Measurements from ENCODE around the gene TGFBR1. TPM values are rescaled to one million over a fixed set of nuclear protein-coding genes. Genes with fewer than 3 reads are reported as not detected.

Gene TGFBR1
- total RNA-seq, 2 donors from 2014 or later, result 13.4 to 23.4 TPM

DNA sequence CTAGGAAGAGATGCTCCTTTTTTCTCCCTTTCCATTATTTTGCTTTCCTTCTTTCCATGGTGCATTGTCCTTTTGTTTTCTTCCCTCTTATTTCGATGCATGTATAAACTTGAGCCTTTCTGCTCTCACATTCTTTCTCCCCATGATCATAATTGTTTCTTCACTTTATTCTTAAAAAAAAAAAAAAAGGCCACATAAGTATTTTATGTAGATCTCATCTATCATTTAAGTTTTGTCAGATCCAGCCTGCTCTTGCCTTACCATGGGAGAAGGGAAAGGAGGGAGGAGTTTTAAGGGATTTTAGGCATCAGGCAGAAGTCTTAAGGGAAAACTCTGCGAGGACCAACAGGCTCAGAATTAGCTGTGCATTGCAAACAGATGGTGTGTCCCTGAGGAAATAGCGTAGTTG is 11.1 kb downstream of the TGFBR1 start:
- peaks cover 0 to 8% of the 10 kb centered on the region in 2 donors for H3K36me3 Mint-ChIP-seq
- peaks cover 0 to 3% of the 10 kb centered on the region in 2 donors for H3K9me3 Mint-ChIP-seq
- DNase-seq (ENCODE audit: low spot score in 2 of 2) (no peak), ATAC-seq (no peak)
- H3K27ac Mint-ChIP-seq, result no peak overlapping the region

DNA sequence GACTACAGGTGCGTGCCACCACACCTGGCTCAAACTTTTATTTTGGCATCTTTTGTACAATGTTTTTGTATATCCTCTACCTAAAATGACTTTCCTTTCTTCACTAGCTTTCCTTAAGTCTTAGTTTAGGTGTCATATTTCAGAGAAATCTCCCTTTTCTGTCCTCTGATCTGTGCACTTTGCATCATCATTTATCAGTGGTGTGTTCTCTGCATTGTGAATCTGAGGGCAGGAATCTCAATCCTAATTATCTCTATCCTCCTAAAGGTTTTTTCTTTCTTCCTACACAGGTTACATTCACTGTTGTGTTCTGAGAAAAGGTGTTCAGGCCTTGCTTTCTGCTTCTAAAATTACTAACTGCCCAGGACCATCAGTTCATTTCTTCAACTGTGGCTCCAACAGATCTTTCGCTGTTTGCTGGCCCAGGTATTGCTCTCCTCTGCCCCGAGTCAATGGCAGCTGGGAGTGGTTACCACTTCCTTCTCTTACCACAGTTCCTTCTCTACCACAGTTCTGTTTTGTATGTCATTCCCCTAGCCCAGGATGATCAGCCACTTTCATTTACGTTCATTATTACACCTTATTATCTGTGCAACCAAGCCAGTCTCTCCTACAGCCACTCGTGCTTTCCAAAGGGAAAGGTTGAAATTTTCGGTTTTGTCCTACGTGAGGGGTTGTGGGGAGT is 14.0 kb downstream of the TGFBR1 start:
- Mint-ChIP-seq H3K9me3 (peaks cover 0 to 3% of the 10 kb centered on the region in 2 donors), H3K36me3 (peaks cover 0 to 8% of the 10 kb centered on the region in 2 donors), H3K27ac (peak overlapping the region; percentile 64 to 84)
- DNase-seq (ENCODE audit: low spot score in 2 of 2), result peak; percentile 35 to 58
- peak; percentile 99 to 100 for ATAC-seq

DNA sequence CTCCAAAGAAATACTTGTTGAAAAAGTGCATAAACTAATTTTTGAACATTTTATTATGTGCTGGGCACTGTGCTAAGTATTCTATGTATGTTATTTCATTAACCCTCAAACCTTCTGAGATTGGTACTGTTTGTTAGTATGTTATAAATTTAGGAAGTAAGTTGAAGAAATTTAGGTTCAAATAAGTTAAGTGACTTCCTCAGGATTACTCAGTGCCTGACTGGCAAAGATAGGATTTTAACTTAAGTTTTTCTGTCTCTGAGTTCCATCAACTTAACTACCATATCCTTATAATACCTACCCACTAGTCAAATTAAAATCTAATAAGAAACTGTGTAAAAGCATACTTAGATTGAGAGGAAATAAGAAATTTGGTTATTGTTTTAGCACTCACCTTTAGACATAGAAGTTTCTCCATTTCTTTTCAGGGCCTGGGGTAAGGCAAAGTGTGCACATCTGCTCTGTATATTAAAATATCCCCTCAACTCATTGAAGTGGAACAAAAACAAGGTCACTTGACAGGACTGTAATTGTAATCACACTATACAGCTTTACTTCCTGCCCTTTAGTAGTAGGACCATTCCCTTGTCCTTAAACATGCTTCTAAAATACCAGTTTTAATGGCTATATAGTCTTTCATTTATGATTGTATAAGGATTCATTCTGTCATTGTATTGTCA is 15.2 kb downstream of the TGFBR1 start:
- peaks cover 0 to 8% of the 10 kb centered on the region in 2 donors for H3K36me3 Mint-ChIP-seq
- ATAC-seq (no peak), DNase-seq (ENCODE audit: low spot score in 2 of 2) (no peak)
- H3K9me3 Mint-ChIP-seq, result peaks cover 0 to 8% of the 10 kb centered on the region in 2 donors
- no peak overlapping the region for H3K27ac Mint-ChIP-seq

DNA sequence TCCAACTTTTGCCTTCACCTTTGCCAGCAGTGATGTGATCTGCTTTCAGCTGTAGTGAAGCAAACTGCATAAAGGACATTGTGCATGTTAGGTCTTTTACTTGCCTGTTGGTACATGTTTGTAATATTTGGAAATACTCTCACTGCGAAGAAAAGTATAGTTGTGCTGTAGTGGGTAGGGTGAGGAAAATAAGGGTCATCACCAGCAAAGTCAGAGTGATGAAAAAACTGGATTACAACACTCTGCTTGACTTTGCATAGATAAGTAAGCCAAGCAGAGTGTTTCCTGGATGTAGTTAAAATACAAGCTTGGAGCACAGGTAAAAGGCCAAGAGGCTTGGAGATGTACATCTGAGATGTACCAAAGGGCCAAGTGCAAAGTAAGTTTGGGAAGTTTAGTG is 16.7 kb downstream of the TGFBR1 start:
- ATAC-seq (no peak), DNase-seq (ENCODE audit: low spot score in 2 of 2) (no peak)
- H3K27ac Mint-ChIP-seq, result no peak overlapping the region
- H3K9me3 Mint-ChIP-seq, result peaks cover 0 to 8% of the 10 kb centered on the region in 2 donors
- peaks cover 0 to 8% of the 10 kb centered on the region in 2 donors for H3K36me3 Mint-ChIP-seq

DNA sequence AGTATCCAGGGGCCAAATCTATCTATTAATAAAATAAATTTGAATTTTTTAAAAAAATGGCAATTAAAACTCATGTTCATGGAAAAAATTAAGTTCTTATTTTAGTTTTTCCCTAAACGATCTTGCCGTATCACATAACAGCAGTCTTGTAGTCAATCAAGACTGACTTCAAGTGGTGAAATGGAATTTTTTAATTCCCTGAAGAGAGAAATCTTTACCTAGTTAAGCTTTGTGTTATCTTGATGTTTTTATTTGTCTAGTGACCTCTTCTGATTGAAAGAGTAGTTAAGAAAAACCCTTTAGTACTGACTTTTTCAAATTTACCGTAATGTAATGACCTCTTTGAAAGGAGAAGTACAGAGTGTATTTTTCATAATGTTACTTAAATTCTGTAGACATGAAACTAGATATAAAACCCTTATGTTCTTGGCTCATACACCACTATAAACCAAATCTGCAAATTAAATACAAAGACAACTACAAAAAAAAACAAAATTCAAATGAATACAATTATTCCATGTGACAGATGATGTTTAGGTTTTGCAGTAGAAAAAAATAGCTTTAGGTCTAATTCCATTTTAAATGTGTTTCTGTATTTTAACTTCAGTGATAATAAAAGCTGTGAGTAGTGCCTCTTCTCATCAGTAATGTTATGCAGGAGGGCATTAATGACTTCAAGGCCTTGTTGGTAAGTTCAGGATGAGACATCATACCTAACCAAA is 19.8 kb downstream of the TGFBR1 start:
- no peak overlapping the region for H3K27ac Mint-ChIP-seq
- ATAC-seq (no peak), DNase-seq (ENCODE audit: low spot score in 2 of 2) (no peak)
- H3K9me3 Mint-ChIP-seq, result peaks cover 0 to 5% of the 10 kb centered on the region in 2 donors
- no peaks in the 10 kb centered on the region for H3K36me3 Mint-ChIP-seq

DNA sequence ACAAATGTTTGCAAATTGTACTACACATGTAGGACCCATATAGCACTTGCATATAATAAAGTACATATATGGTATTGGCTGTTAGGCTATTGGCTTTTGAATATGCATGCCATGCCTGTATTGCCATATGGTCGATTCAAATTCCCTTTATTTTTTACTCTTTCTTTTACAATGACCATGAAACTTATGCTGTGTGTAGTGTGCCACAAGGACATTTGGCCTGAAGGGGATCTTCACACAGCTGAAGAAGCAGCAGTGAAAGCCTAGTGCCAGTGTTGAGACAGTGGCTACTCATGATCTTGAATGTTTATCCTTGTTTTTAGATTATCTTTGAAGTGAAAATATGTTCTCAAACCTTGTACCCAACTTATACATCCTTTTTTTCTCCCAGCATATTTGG is 20.5 kb downstream of the TGFBR1 start:
- DNase-seq (ENCODE audit: low spot score in 2 of 2) (no peak), ATAC-seq (no peak)
- H3K36me3 Mint-ChIP-seq, result no peaks in the 10 kb centered on the region
- H3K27ac Mint-ChIP-seq, result no peak overlapping the region
- H3K9me3 Mint-ChIP-seq, result peaks cover 0 to 5% of the 10 kb centered on the region in 2 donors

DNA sequence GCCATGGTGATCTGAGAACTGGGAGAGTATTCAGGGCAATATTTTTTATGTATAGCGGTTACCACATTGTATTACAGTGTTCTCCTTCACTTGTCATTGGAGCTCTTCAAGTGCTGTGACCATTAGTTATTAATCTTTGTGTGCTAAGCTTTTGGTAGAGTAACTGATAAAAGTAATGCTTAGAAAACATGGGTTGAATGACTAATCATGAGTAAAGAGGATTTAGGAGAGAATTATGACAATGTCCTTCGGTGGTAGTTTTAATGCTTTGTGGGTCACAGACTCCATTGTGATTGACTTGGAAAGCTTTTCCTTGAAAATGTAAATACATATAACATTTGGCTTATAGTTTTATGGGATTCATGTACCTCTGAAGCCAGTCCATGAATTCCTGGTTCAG is 21.4 kb downstream of the TGFBR1 start:
- Mint-ChIP-seq H3K9me3 (peaks cover 0 to 5% of the 10 kb centered on the region in 2 donors), H3K36me3 (no peaks in the 10 kb centered on the region), H3K27ac (no peak overlapping the region)
- ATAC-seq (no peak), DNase-seq (ENCODE audit: low spot score in 2 of 2) (no peak)

DNA sequence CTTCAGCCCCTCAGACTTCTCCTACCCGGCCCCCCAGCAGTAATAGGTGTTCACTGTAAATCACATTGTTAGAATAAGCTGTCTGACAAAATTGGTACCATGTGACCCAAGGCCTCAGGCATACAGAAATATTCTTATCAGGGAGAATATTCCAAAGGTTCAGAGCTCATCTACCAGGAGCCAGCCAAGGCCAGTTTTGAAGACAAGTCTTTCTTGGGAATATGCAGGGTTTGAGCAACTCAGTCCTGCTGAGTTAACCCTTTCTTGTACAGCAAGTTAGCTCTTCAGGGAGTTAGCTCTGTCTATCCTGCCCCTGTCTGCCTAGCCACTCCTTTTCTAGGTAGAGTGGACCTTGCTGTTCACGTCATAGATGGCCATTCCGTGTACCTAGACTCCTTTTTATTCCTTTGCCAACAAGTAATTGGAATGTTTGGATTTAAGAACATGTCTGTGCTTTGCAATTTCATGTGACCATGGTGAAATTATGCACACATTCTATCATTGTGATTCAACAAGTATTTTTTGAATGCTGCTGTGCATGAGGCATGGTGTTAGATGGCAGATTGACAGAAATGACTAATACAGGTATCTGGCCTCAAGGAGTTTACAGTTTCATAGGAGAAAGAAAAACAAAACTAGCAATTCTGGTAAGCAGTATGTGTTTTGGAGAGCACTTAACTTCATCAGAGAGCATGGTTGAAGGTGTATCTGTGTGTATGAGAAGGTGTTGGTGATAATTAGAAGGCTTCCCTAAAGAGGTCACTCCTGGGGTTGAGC is 22.6 kb downstream of the TGFBR1 start:
- ATAC-seq (peak; percentile 81 to 89), DNase-seq (ENCODE audit: low spot score in 2 of 2) (no peak)
- Mint-ChIP-seq H3K27ac (peak overlapping the region in 1 of 2 donors; percentile 24), H3K9me3 (peaks cover 0 to 5% of the 10 kb centered on the region in 2 donors), H3K36me3 (peaks cover 0 to under 1% of the 10 kb centered on the region in 2 donors)

DNA sequence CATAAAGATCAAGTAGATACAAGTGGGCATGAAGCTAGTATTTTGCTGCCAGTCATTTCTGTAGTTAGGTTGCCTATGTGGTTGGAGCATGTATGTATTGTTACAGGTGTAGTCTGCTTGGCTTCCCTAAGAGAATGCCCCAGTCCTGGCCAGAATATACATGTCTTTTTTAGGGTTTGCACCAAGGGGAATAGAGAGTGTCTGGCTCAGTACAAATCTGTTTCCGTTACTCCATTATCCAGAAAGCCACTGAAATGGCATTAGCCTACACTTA is 23.2 kb downstream of the TGFBR1 start:
- DNase-seq (ENCODE audit: low spot score in 2 of 2), result no peak

DNA sequence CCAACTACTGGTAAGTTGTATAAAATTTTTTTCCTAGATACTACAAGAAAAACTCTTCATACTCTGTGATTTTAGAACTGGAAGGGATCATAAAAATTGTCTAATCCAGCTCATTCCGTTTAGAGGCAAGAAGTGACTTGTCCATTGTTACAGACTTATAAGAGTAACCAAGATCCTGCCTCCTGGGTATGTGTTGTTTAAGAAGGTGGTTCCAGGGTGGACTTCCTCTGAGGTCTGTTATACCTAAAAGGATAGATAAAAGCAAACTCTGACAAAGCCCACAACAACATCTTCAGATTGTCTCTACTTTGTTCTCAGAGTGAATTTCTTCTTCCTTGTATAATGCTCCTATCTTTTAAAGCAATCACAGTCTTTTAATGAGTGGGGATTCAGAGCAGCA is 24.2 kb downstream of the TGFBR1 start:
- Mint-ChIP-seq H3K36me3 (peaks cover 0 to 6% of the 10 kb centered on the region in 2 donors), H3K9me3 (peaks cover 0 to 4% of the 10 kb centered on the region in 2 donors), H3K27ac (peak overlapping the region in 1 of 2 donors; percentile 32)
- DNase-seq (ENCODE audit: low spot score in 2 of 2) (no peak), ATAC-seq (no peak)

More for the DNA sequence above, 23.2 kb downstream of the TGFBR1 start:
- Mint-ChIP-seq H3K27ac (peak overlapping the region in 1 of 2 donors; percentile 24), H3K9me3 (peaks cover 0 to 5% of the 10 kb centered on the region in 2 donors), H3K36me3 (peaks cover 0 to 6% of the 10 kb centered on the region in 2 donors)
- peak; percentile 74 to 81 for ATAC-seq

DNA sequence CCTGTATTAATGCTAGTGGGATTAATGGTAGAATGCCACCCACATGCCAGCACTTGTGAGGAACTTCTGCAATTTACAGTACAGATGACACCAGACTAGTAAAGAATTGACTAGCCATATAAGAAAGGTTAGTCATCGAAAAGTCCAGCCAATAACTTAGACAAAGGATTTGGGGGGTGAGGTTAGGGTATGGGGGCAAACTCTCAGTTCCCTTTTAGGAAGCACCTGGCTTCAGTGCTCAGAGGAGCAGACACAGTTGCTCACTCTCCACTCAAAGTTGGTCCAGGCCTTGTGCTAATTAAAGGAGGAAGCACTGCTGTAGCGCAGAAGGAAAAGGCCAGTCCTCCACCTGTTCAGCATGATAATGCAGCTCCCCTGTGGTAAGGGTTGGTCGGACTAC is 25.2 kb downstream of the TGFBR1 start:
- H3K27ac Mint-ChIP-seq, result no peak overlapping the region
- ATAC-seq (peak; percentile 31 to 39), DNase-seq (ENCODE audit: low spot score in 2 of 2) (no peak)

DNA sequence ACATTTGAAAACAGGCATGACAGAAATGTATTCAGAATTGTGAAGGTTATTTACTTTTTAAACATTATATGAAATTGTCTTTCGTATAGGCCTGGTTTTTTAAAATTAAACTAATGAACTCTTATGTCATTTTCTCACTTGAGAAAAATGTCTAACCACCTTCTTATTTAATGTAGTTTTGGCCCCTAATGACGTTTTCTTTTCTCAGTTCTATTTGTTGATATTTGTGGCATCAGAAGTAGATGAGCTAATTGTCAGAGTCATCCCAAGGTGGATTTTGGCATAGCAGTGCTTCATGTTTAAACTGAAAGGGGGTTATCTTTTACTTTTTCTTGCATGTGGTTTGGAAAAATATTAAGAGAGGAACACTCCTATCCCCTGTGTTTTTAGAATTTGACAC is 28.2 kb downstream of the TGFBR1 start:
- ATAC-seq, result no peak
- Mint-ChIP-seq H3K36me3 (peaks cover 0 to 11% of the 10 kb centered on the region in 2 donors), H3K27ac (no peak overlapping the region), H3K9me3 (no peaks in the 10 kb centered on the region)
- DNase-seq (ENCODE audit: low spot score in 2 of 2), result no peak

More for the DNA sequence above, 25.2 kb downstream of the TGFBR1 start:
- Mint-ChIP-seq H3K9me3 (no peaks in the 10 kb centered on the region), H3K36me3 (peaks cover 0 to 6% of the 10 kb centered on the region in 2 donors)

DNA sequence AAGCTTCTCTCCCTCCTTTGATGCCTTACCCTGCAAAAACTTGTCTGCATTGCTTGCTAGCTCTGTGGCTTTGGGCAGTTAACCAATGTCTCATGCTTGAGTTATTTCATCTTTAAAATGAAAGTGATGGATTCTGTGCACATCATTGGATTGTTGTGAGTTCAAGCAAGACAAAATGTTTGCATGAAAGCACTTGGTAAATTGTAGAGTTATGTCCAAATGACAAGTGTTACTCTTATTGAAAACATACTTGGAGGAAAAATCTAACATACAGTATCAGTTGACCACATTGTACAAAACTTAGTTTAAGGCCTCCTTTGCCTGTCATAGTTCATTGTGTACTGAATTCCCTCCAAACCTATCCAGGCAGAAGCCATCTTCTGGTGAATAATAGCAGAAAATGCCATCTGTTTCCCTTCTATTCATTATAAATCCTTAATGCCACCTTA is 30.0 kb downstream of the TGFBR1 start:
- Mint-ChIP-seq H3K27ac (no peak overlapping the region), H3K9me3 (no peaks in the 10 kb centered on the region), H3K36me3 (peaks cover 0 to 11% of the 10 kb centered on the region in 2 donors)
- DNase-seq (ENCODE audit: low spot score in 2 of 2), result no peak
- peak; percentile 42 to 52 for ATAC-seq

DNA sequence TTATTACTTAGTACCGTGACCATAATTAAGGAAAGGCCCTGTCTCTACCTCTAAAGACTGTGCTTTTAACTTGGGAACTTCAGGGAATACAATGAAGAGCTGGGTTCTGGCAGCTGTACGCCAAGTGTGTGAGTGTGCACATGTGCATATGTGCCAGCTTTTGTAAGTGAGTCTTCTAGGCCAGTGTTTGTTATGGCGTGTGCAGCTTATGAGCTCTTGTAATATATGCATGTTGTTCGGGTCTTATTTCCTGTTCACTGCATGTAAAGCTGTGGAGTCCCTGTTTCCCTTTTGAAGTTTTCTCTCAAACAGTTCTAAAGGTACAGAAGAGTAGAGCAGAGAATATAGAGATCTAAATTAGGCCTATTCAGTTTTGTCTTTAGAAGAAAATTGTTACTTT is 30.5 kb downstream of the TGFBR1 start:
- peaks cover 0 to 11% of the 10 kb centered on the region in 2 donors for H3K36me3 Mint-ChIP-seq
- ATAC-seq (peak; percentile 62 to 75), DNase-seq (ENCODE audit: low spot score in 2 of 2) (no peak)
- H3K9me3 Mint-ChIP-seq, result no peaks in the 10 kb centered on the region
- H3K27ac Mint-ChIP-seq, result no peak overlapping the region

DNA sequence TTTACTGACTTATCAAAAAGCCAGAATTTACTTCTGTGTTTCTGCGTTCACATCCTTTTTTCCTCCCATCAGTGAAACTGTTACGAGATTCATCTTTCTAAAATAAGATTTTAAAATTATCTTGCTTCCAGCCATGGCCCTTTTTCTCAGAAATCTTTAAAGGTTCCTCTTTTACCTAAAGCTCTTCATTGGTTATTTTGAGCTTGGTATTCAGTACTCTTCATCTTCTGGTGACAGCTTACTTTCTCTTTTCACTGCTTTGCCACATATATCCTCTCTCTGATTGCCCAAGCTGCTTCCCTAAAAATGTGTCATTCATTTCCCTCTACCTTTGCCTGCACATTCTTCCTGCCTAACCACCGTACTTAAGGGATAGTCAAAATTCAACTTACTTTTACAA is 32.3 kb downstream of the TGFBR1 start:
- H3K36me3 Mint-ChIP-seq, result peaks cover 0 to 11% of the 10 kb centered on the region in 2 donors
- peak overlapping the region; percentile 1 to 15 for H3K27ac Mint-ChIP-seq
- H3K9me3 Mint-ChIP-seq, result no peaks in the 10 kb centered on the region
- peak in 1 of 2 donors; percentile 20 for ATAC-seq
- DNase-seq (ENCODE audit: low spot score in 2 of 2), result no peak

DNA sequence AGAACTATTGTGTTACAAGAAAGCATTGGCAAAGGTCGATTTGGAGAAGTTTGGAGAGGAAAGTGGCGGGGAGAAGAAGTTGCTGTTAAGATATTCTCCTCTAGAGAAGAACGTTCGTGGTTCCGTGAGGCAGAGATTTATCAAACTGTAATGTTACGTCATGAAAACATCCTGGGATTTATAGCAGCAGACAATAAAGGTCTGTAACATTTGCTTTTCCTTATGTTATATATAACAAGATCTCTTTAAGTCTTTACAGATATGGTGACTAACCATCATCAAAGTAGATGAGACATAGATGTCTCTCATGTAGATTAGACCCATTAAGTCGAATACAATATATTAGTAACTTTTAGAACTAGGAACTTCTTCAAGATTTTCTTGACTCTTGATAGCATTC is 33.0 kb downstream of the TGFBR1 start:
- no peak for ATAC-seq
- Mint-ChIP-seq H3K36me3 (peaks cover 0 to 7% of the 10 kb centered on the region in 2 donors), H3K27ac (no peak overlapping the region), H3K9me3 (no peaks in the 10 kb centered on the region)
- no peak for DNase-seq (ENCODE audit: low spot score in 2 of 2)

Data from activated naive CD4-positive, alpha-beta T cell treated with anti-CD3 and anti-CD28 coated beads, Interleukin-2, amount 50 U/mL, for 72 hours (primary cell).